ENCODE measurements around the gene DRD2. TPM values are rescaled to one million over a fixed set of nuclear protein-coding genes. Genes with fewer than 3 reads are reported as not detected.

Gene DRD2
- total RNA-seq, 1 donor from 2014 or later: 0.49 TPM

DNA sequence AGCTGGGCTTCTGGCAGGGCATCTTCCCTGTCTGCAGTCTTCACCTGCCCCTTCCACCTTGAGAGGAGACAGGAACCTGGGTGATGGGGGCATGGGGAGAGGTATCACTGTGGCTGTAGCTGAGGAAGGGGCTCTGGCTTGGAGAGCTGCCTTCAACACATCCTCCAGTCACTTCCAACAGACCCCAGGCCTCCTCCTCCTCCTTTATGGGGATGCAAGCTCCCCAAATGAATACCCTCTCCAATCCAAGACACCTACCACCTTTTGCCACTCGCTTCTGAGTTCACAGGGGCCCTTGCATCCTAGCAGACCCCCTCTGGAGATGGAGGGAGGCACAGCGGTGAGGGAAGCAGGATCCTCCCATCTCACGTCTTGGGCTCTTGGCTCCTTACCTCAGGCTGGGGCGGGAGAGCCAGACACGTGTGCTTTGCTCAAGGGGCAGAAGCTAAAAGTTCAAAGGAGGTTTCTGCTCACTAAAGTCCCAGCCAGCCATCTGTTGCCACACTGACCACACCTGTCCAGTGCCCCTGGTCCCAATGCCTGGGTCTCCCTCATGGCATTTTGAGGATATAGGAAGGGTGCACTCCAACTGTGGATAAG, 74.5 kb downstream of the DRD2 start:
- no peak for TF ChIP-seq POLR2A (IDR thresholded peaks at IDR 0.05)
- TF ChIP-seq, protein P1, sequence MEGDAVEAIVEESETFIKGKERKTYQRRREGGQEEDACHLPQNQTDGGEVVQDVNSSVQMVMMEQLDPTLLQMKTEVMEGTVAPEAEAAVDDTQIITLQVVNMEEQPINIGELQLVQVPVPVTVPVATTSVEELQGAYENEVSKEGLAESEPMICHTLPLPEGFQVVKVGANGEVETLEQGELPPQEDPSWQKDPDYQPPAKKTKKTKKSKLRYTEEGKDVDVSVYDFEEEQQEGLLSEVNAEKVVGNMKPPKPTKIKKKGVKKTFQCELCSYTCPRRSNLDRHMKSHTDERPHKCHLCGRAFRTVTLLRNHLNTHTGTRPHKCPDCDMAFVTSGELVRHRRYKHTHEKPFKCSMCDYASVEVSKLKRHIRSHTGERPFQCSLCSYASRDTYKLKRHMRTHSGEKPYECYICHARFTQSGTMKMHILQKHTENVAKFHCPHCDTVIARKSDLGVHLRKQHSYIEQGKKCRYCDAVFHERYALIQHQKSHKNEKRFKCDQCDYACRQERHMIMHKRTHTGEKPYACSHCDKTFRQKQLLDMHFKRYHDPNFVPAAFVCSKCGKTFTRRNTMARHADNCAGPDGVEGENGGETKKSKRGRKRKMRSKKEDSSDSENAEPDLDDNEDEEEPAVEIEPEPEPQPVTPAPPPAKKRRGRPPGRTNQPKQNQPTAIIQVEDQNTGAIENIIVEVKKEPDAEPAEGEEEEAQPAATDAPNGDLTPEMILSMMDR (IDR thresholded peaks at IDR 0.05): no peak
- TF ChIP-seq POLR2AphosphoS5 (IDR thresholded peaks at IDR 0.05; ENCODE audit: insufficient read depth in 1 of 2, low read depth in 1 of 2): no peak
- Histone ChIP-seq H3K36me3 (no peaks in the 10 kb centered on the region), H3K4me1 (peaks cover 5% of the 10 kb centered on the region), H3K4me3 (no peak overlapping the region), H3K27ac (no peak overlapping the region), H3K9me3 (no peaks in the 10 kb centered on the region), H3K27me3 (no peaks in the 10 kb centered on the region)
- intact Hi-C loops (cut with DNase I): no loop called here
- DNase-seq (ENCODE audit: extremely low spot score in 2 of 2): no peak

DNA sequence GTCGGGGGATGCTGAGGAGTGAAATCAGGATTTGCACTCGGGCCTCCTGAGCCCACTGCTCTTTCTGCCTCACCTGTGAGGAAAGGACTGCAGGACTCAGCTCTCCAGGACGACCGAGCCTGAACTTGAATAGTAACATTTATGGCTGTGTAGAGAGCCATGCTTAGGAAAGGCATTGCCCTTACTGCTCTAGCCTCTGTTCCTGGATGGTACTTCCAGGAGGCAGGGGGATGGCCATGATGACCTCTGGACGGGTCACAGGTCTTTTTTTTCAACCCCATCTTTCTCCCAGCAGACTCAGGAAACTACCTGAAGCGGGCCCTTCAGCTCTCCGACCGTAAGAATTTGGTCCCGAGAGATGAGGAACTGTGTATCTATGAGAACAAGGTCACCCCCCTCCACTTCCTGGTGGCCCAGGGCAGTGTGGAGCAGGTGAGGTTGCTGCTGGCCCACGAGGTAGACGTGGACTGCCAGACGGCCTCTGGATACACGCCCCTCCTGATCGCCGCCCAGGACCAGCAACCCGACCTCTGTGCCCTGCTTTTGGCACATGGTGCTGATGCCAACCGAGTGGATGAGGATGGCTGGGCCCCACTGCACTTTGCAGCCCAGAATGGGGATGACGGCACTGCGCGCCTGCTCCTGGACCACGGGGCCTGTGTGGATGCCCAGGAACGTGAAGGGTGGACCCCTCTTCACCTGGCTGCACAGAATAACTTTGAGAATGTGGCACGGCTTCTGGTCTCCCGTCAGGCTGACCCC, 76.3 kb downstream of the DRD2 start:
- intact Hi-C loops (cut with DNase I): no loop called here
- no peak for DNase-seq (ENCODE audit: extremely low spot score in 2 of 2)
- Histone ChIP-seq H3K9me3 (no peaks in the 10 kb centered on the region), H3K36me3 (no peaks in the 10 kb centered on the region), H3K4me1 (peaks cover 5% of the 10 kb centered on the region), H3K27me3 (no peaks in the 10 kb centered on the region), H3K4me3 (no peak overlapping the region), H3K27ac (no peak overlapping the region)
- TF ChIP-seq POLR2A (IDR thresholded peaks at IDR 0.05) (no peak), POLR2AphosphoS5 (IDR thresholded peaks at IDR 0.05; ENCODE audit: insufficient read depth in 1 of 2, low read depth in 1 of 2) (no peak)
- TF ChIP-seq, protein P1 (IDR thresholded peaks at IDR 0.05): no peak

DNA sequence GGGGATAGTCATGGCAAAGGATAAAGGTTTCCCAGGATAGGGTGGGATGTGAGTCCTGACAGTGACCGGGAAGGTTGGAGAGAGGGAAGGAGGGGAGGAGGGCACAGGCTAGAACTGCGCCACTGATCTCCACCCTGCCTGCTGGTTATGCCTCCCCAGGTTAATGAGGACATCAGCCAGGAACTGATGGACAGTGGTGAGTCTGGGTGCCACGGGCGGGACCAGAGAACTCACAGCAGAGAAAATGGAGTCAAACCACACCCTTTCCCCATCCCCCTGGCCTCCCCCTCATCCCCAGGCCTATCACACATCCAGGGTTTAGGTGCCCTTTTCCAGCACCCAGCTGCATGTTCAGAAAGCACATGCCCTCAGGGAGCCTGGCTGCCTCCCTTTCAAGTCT, 77.4 kb downstream of the DRD2 start:
- Histone ChIP-seq H3K27me3 (no peaks in the 10 kb centered on the region), H3K27ac (no peak overlapping the region), H3K4me3 (no peak overlapping the region), H3K9me3 (no peaks in the 10 kb centered on the region), H3K4me1 (peaks cover 5% of the 10 kb centered on the region), H3K36me3 (no peaks in the 10 kb centered on the region)
- TF ChIP-seq, protein P1 (IDR thresholded peaks at IDR 0.05): no peak
- TF ChIP-seq POLR2A (IDR thresholded peaks at IDR 0.05): no peak
- TF ChIP-seq POLR2AphosphoS5 (IDR thresholded peaks at IDR 0.05; ENCODE audit: insufficient read depth in 1 of 2, low read depth in 1 of 2): no peak
- no peak for DNase-seq (ENCODE audit: extremely low spot score in 2 of 2)
- intact Hi-C loops (cut with DNase I): no loop called here

DNA sequence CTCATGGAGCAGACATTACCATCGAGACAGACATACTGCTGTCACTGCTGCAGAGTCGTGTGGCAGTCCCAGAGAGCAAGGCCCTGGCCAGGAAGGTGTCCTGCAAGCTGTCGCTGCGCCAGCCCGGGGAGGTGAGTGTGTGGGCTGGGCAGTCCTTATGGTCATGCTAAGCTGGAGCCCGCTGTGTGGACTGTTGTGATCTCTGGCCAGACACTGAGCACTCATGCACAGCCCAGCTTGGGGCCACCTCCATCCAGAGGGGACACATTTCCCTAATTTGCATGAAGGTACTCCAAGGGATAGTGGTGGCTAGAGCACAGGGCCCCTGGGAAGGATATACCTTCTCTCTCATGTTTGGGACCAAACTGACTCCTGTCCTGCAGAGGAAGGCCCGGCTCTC, 78.0 kb downstream of the DRD2 start:
- TF ChIP-seq POLR2A (IDR thresholded peaks at IDR 0.05) (no peak), POLR2AphosphoS5 (IDR thresholded peaks at IDR 0.05; ENCODE audit: insufficient read depth in 1 of 2, low read depth in 1 of 2) (no peak)
- TF ChIP-seq, protein P1 (IDR thresholded peaks at IDR 0.05): no peak
- no peaks in the 10 kb centered on the region for H3K9me3 ChIP-seq

DNA sequence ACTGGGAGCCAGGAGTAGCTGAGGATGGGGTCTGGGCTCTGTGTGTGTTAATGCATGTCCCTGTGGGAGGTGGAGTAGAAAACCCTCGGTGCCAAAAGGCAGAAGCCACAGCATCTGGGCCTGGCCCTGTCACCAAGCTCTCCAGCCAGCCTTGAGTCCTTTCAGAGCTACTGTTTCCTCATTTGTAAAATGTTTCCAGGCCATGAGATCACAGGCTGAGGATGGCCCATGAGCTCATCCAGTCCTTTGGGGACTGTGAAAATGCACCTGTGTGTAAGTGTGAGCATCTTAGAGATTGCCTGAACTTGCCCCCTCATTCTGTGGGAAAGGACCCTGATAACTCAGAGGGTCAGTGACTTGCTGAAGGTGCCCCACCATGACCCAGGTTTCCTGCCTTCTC, 78.5 kb downstream of the DRD2 start:
- DNase-seq (ENCODE audit: extremely low spot score in 2 of 2): no peak
- no peak for TF ChIP-seq POLR2A (IDR thresholded peaks at IDR 0.05)
- TF ChIP-seq POLR2AphosphoS5 (IDR thresholded peaks at IDR 0.05; ENCODE audit: insufficient read depth in 1 of 2, low read depth in 1 of 2): no peak
- H3K27ac ChIP-seq: no peak overlapping the region
- H3K4me1 ChIP-seq: peaks cover under 1% of the 10 kb centered on the region
- H3K27me3 ChIP-seq: no peaks in the 10 kb centered on the region
- no peaks in the 10 kb centered on the region for H3K9me3 ChIP-seq
- intact Hi-C loops (cut with DNase I): no loop called here
- H3K4me3 ChIP-seq: no peak overlapping the region
- H3K36me3 ChIP-seq: no peaks in the 10 kb centered on the region

More for the DNA sequence above, 78.0 kb downstream of the DRD2 start:
- H3K36me3 ChIP-seq: no peaks in the 10 kb centered on the region
- H3K4me3 ChIP-seq: no peak overlapping the region
- intact Hi-C loops (cut with DNase I): no loop called here
- no peak overlapping the region for H3K27ac ChIP-seq
- H3K4me1 ChIP-seq: peaks cover 5% of the 10 kb centered on the region
- H3K27me3 ChIP-seq: no peaks in the 10 kb centered on the region
- DNase-seq (ENCODE audit: extremely low spot score in 2 of 2): no peak

All from vagina (tissue), 2 donors.